Kidney (tissue), 14 donors: ENCODE data around the gene ZMYND10. TPM values are rescaled to one million over a fixed set of nuclear protein-coding genes. Genes with fewer than 3 reads are reported as not detected.

Experiments used
- DNase-seq, 5 donors: peaks; one replicate each; pipeline ENCODE4 v3.0.0-alpha.2; 2013 to 2020
- FAIRE-seq: peaks from 2 replicates; lab custom pipeline; 2012; peaks lifted over from hg19 to GRCh38; lab: Jason Lieb, UNC
- H3K27ac ChIP-seq, 2 donors: one replicate each; pipeline ENCODE4 v1.7.0; 2013; ENCODE audit warnings: low read depth in 2 of 2, low read length in 2 of 2, inconsistent platforms in 1 of 2
- H3K27me3 ChIP-seq: one replicate; pipeline ENCODE4 v1.7.1; 2013; ENCODE audit warnings: low read length, inconsistent platforms; ENCODE audit not compliant: control insufficient read depth, insufficient read depth
- H3K36me3 ChIP-seq, 3 donors: one replicate each; pipeline versions ENCODE4 v1.7.0 to v1.7.1; 2013; ENCODE audit warnings: low read length in 3 of 3, control low read depth in 1 of 3, inconsistent platforms in 1 of 3; ENCODE audit not compliant: insufficient read depth in 3 of 3, control insufficient read depth in 2 of 3
- H3K4me1 ChIP-seq, 3 donors: one replicate each; pipeline versions ENCODE4 v1.7.0 to v1.7.1; 2013; ENCODE audit warnings: low read length in 3 of 3, inconsistent platforms in 1 of 3, low read depth in 1 of 3; ENCODE audit not compliant: control insufficient read depth in 2 of 3, insufficient read depth in 2 of 3
- H3K4me3 ChIP-seq, 3 donors: one replicate each; pipeline versions ENCODE4 v1.7.0 to v1.8.1; 2013; ENCODE audit warnings: low read length in 3 of 3, control low read depth in 1 of 3, inconsistent platforms in 1 of 3
- H3K9ac ChIP-seq, 3 donors: one replicate each; pipeline versions ENCODE4 v1.7.0 to v1.7.1; 2013; ENCODE audit warnings: low read length in 3 of 3, control low read depth in 1 of 3, inconsistent platforms in 1 of 3
- H3K9me3 ChIP-seq, 3 donors: one replicate each; pipeline versions ENCODE4 v1.7.0 to v1.7.1; 2013; ENCODE audit warnings: low read length in 3 of 3, control low read depth in 1 of 3, inconsistent platforms in 1 of 3; ENCODE audit not compliant: control insufficient read depth in 2 of 3, insufficient read depth in 1 of 3
- CTCF ChIP-seq: IDR thresholded peaks from 3 replicates; pipeline ENCODE4 v1.5.1; 2012; ENCODE audit warnings: mild to moderate bottlenecking, moderate library complexity, borderline replicate concordance; ENCODE audit not compliant: insufficient read depth; ENCODE audit errors: extremely low read depth
- intact Hi-C: fragments of 100-400 bp; cut with DNase I; formaldehyde crosslinking; loops from one replicate; pipeline ENCODE4 v1.11.1; 2022
- polyA plus RNA-seq: library from polyadenylated mRNA; stranded (reverse); fragments of 350-450 nt; fragmentation: Illumina TruSeq; extraction: RNeasy Lipid Tissue Mini Kit (QIAGEN cat#74804); gene quantifications from one replicate; pipeline ENCODE4 v1.2.3, GENCODE V29; 2014; ENCODE audit warnings: low read depth, low replicate concordance; ENCODE audit not compliant: insufficient read depth
- total RNA-seq: library from RNA; stranded (reverse); fragmentation: NEBNext Ultra II Directional; extraction: Animal tissue kit (Norgen Biotek cat#: 25700); gene quantifications from one replicate; pipeline ENCODE4 v1.2.1, GENCODE V29; 2021
- donor health status: control.
- donor health status: control.
- donor health status: control.
- donor health status: control.
- donor health status: control.
- donor health status: DM: yes; HTN: yes; CAD: no.
- donor health status: Normal renal cell carcinoma (clear cell type).

ZMYND10 gene
- total and polyA plus RNA-seq, 2 donors from 2014 or later: 10.0 to 14.2 TPM

GRCh38 chr3:50323614-50324199 lies 21.8 kb downstream of the ZMYND10 start:
- no peaks in the 10 kb centered on the region for H3K9me3 ChIP-seq
- H3K27ac ChIP-seq: peak overlapping the region; percentile 86 to 87
- H3K27me3 ChIP-seq: no peaks in the 10 kb centered on the region
- intact Hi-C loops: no loop called here
- H3K36me3 ChIP-seq: peaks cover 3 to 15% (median 12%) of the 10 kb centered on the region in 3 donors
- H3K4me3 ChIP-seq: peak overlapping the region in 1 of 3 donors; percentile 25
- H3K4me1 ChIP-seq: peaks cover 3 to 46% (median 31%) of the 10 kb centered on the region in 3 donors
- no peak for TF ChIP-seq CTCF
- peak overlapping the region in 1 of 3 donors; percentile 38 for H3K9ac ChIP-seq
- DNase-seq (peak in 1 of 5 donors; percentile 63), FAIRE-seq (no peak)

GRCh38 chr3:50323092-50323600 lies 22.4 kb downstream of the ZMYND10 start:
- Histone ChIP-seq H3K36me3 (peaks cover 3 to 21% (median 12%) of the 10 kb centered on the region in 3 donors), H3K9me3 (no peaks in the 10 kb centered on the region), H3K27ac (peak overlapping the region; percentile 86 to 87), H3K9ac (peak overlapping the region in 1 of 3 donors; percentile 81), H3K27me3 (no peaks in the 10 kb centered on the region), H3K4me1 (peaks cover 3 to 52% (median 30%) of the 10 kb centered on the region in 3 donors), H3K4me3 (peak overlapping the region in 1 of 3 donors; percentile 98)
- TF ChIP-seq CTCF: no peak
- intact Hi-C loops: no loop called here
- DNase-seq (peak in 2 of 5 donors; percentile 19 to 71), FAIRE-seq (no peak)

- peak within 1 kb of the TSS; percentile 97 to 99 for H3K27ac ChIP-seq
- H3K36me3 ChIP-seq: peaks cover 3 to 24% (median 12%) of the 10 kb centered on the region in 3 donors
- intact Hi-C loops: no loop called here
- H3K9ac ChIP-seq: peak within 1 kb of the TSS; percentile 44 to 85 (median 51)
- TF ChIP-seq CTCF: no peak
- FAIRE-seq (no peak), DNase-seq (peak; percentile 43 to 91 (median 69))
- no peaks in the 10 kb centered on the region for H3K9me3 ChIP-seq
- no peaks in the 10 kb centered on the region for H3K27me3 ChIP-seq
- H3K4me1 ChIP-seq: peaks cover 3 to 54% (median 30%) of the 10 kb centered on the region in 3 donors
- H3K4me3 ChIP-seq: peak within 1 kb of the TSS; percentile 71 to 98 (median 78)
Measured at GRCh38 chr3:50322386-50323091, 23.0 kb downstream of the ZMYND10 start, which contains the start of gene HYAL2. Gene HYAL2, minus strand, starts transcription at chr3:50322745. Its CDS starts 2,256 bp downstream, at chr3:50320489.
